ENCODE data around the gene SMIM33.
"Not testable (repeated sequence)": the region's sequence is repeated elsewhere in the genome, so short reads cannot be mapped to it uniquely, and the experiment has no call there.

The SMIM33 gene

DNA sequence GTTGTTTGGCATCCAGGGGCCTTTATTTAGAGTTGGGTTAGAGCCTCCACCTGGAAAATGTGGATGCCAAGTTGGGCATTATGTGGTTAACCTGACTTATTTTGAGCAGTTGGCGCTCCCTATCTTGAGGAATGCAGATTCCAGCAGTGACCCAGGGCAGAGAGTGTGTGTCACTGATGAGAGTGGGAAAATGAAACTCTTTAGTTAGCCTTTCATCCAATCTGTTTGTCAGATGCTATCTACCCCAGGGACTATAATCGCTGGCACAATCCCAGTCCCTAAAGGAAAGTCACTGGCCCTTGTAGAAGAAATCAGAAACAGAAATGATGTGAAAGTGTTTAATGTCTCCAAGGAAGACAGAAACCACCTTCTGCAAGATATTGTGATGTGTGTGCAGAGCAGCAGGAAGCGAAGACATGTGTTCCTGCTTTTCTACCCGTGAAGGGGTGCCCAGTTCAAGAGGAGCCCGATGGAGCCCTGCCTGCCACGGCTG is 21.9 kb downstream of the SMIM33 start:
- H3K27ac ChIP-seq (ENCODE audit: low read depth, low read length) = no peak overlapping the region
- H3K4me3 ChIP-seq (ENCODE audit: low read depth in 1 of 2, low read length in 2 of 2) = no peak overlapping the region
- H3K9ac ChIP-seq (ENCODE audit: low read length) = no peak overlapping the region
- H3K4me1 ChIP-seq (ENCODE audit: insufficient read depth, low read length) = no peaks in the 10 kb centered on the region
- H3K9me3 ChIP-seq (ENCODE audit: low read length) = no peaks in the 10 kb centered on the region
- no peaks in the 10 kb centered on the region for H3K36me3 ChIP-seq (ENCODE audit: insufficient read depth, low read length)
- no peaks in the 10 kb centered on the region for H3K27me3 ChIP-seq (ENCODE audit: control insufficient read depth in 1 of 2, insufficient read depth in 2 of 2, low read length in 2 of 2)

GRCh38 chr5:139494256-139494655 is 23.5 kb downstream of the SMIM33 start:
- H3K9ac ChIP-seq (ENCODE audit: low read length) = no peak overlapping the region
- no peaks in the 10 kb centered on the region for H3K4me1 ChIP-seq (ENCODE audit: insufficient read depth, low read length)
- H3K36me3 ChIP-seq (ENCODE audit: insufficient read depth, low read length) = no peaks in the 10 kb centered on the region
- no peaks in the 10 kb centered on the region for H3K9me3 ChIP-seq (ENCODE audit: low read length)
- H3K4me3 ChIP-seq (ENCODE audit: low read depth in 1 of 2, low read length in 2 of 2) = no peak overlapping the region
- no peak overlapping the region for H3K27ac ChIP-seq (ENCODE audit: low read depth, low read length)
- H3K27me3 ChIP-seq (ENCODE audit: control insufficient read depth in 1 of 2, insufficient read depth in 2 of 2, low read length in 2 of 2) = no peaks in the 10 kb centered on the region

DNA sequence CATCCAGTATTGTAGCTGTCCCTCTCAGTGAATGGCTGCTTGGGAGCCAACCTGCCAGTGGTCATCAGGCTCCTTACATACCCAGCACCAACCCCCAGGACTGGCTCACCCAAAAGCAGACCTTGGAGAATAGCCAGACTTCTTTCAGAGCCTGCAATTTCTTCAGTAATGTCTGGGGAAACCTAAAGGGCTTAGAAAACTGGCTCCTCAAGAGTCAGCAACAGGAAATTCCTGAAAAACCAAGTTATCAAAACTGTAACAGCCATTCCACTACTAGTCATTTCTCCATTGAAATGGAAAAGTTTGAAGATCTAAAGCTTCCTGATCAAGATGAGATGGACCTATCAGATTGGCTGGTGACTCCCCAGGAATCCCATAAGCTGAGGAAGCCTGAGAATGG is 24.0 kb downstream of the SMIM33 start:
- no peaks in the 10 kb centered on the region for H3K27me3 ChIP-seq (ENCODE audit: control insufficient read depth in 1 of 2, insufficient read depth in 2 of 2, low read length in 2 of 2)
- no peaks in the 10 kb centered on the region for H3K9me3 ChIP-seq (ENCODE audit: low read length)
- H3K4me1 ChIP-seq (ENCODE audit: insufficient read depth, low read length) = no peaks in the 10 kb centered on the region
- H3K36me3 ChIP-seq (ENCODE audit: insufficient read depth, low read length) = no peaks in the 10 kb centered on the region
- no peak overlapping the region for H3K27ac ChIP-seq (ENCODE audit: low read depth, low read length)
- H3K4me3 ChIP-seq (ENCODE audit: low read depth in 1 of 2, low read length in 2 of 2) = no peak overlapping the region
- H3K9ac ChIP-seq (ENCODE audit: low read length) = no peak overlapping the region

DNA sequence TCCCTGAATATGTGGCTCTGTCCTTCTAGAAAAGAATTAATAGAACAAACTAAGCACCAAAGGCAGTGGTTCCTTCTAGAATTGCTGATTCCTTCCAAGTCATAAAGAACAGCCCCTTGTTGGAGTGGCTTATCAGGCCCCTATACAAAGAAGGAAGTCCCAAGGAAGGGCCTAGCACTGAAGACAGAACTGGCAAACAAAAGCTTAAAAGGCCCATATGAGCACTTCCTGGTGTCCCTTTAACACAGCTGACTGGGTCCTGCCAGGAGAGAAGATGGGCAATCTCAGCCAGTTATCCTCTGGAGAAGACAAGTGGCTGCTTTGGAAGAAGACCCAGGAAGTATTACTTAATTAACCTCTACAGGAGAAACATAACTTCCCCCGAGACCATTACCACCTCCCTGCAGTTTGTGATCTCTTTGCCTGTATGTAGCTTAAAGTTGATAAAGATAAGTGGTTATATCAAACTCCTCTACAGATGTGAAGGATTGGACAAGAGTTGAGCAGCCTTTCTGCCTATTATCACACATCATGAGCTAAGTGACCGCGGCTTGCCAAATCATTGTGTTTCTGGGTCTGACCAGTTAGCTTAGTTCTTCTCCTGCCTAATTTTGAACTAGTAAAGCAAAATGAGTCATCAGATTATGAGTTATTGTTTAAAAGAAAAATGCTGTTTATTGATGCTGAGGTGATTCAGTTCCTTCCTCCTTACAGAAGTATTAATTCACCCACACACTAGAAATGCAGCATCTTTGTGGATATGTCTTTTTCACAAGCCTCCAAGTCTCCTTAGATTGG is 25.0 kb downstream of the SMIM33 start:
- no peaks in the 10 kb centered on the region for H3K36me3 ChIP-seq (ENCODE audit: insufficient read depth, low read length)
- no peaks in the 10 kb centered on the region for H3K27me3 ChIP-seq (ENCODE audit: control insufficient read depth in 1 of 2, insufficient read depth in 2 of 2, low read length in 2 of 2)
- H3K9ac ChIP-seq (ENCODE audit: low read length) = no peak overlapping the region
- no peaks in the 10 kb centered on the region for H3K4me1 ChIP-seq (ENCODE audit: insufficient read depth, low read length)
- no peak overlapping the region for H3K27ac ChIP-seq (ENCODE audit: low read depth, low read length)
- no peak overlapping the region for H3K4me3 ChIP-seq (ENCODE audit: low read depth in 1 of 2, low read length in 2 of 2)
- no peaks in the 10 kb centered on the region for H3K9me3 ChIP-seq (ENCODE audit: low read length)

DNA sequence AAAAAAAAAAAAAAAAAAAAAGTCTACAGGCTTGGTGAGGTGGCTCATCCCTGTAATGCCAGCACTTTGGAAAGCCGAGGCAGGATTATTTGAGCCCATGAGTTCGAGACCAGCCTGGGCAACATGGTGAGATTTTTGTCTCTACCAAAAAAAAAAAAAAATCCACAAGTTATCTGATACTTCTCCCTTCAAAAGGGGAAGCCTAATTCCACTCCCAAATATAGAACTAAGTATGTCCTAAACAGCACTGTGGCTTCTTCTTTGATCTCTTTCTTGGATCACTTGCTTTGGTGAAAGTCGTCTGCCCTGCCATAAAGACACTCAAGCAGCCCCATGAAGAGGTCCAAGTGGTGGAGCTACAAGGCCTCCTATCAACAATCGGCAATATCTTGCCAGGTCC is 30.6 kb downstream of the SMIM33 start:
- H3K9me3 ChIP-seq (ENCODE audit: low read length) = no peaks in the 10 kb centered on the region
- H3K9ac ChIP-seq (ENCODE audit: low read length) = no peak overlapping the region
- H3K27me3 ChIP-seq (ENCODE audit: control insufficient read depth in 1 of 2, insufficient read depth in 2 of 2, low read length in 2 of 2) = no peaks in the 10 kb centered on the region
- H3K36me3 ChIP-seq (ENCODE audit: insufficient read depth, low read length) = no peaks in the 10 kb centered on the region
- no peaks in the 10 kb centered on the region for H3K4me1 ChIP-seq (ENCODE audit: insufficient read depth, low read length)
- H3K4me3 ChIP-seq (ENCODE audit: low read depth in 1 of 2, low read length in 2 of 2) = no peak overlapping the region
- no peak overlapping the region for H3K27ac ChIP-seq (ENCODE audit: low read depth, low read length)

- not testable (repeated sequence) for H3K9me3 ChIP-seq (ENCODE audit: low read length); H3K4me3 ChIP-seq (ENCODE audit: low read depth in 1 of 2, low read length in 2 of 2); H3K36me3 ChIP-seq (ENCODE audit: insufficient read depth, low read length); H3K9ac ChIP-seq (ENCODE audit: low read length); H3K4me1 ChIP-seq (ENCODE audit: insufficient read depth, low read length); H3K27me3 ChIP-seq (ENCODE audit: control insufficient read depth in 1 of 2, insufficient read depth in 2 of 2, low read length in 2 of 2); H3K27ac ChIP-seq (ENCODE audit: low read depth, low read length)
These were observed 32.4 kb downstream of the SMIM33 start for GRCh38 chr5:139503036-139503817.

DNA sequence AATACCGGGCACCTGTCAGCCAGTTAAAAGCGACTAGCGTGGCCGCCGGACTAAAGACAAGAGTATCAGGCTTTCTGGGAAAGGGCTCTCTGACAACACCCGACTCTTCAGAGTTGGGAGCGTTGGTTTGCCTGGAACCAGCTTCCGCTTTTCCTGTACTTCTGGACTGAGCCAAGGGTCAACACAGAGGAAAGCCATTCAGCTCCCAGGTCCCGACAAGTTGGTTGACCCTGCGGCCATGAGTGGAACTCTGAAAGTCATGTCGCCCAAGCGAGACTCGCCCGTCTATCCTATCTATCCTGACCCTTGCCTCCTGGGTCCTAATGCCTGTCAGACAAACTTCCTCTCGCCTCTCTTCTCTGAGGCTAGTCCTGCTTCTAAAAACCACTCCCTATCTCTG is 33.1 kb downstream of the SMIM33 start:
- H3K4me3 ChIP-seq (ENCODE audit: low read depth in 1 of 2, low read length in 2 of 2); H3K9ac ChIP-seq (ENCODE audit: low read length); H3K36me3 ChIP-seq (ENCODE audit: insufficient read depth, low read length); H3K27ac ChIP-seq (ENCODE audit: low read depth, low read length); H3K9me3 ChIP-seq (ENCODE audit: low read length); H3K4me1 ChIP-seq (ENCODE audit: insufficient read depth, low read length); H3K27me3 ChIP-seq (ENCODE audit: control insufficient read depth in 1 of 2, insufficient read depth in 2 of 2, low read length in 2 of 2): not testable (repeated sequence)

GRCh38 chr5:139504722-139505121 is 33.9 kb downstream of the SMIM33 start:
- not testable (repeated sequence) for H3K36me3 ChIP-seq (ENCODE audit: insufficient read depth, low read length); H3K9me3 ChIP-seq (ENCODE audit: low read length); H3K4me1 ChIP-seq (ENCODE audit: insufficient read depth, low read length); H3K27ac ChIP-seq (ENCODE audit: low read depth, low read length); H3K27me3 ChIP-seq (ENCODE audit: control insufficient read depth in 1 of 2, insufficient read depth in 2 of 2, low read length in 2 of 2); H3K9ac ChIP-seq (ENCODE audit: low read length); H3K4me3 ChIP-seq (ENCODE audit: low read depth in 1 of 2, low read length in 2 of 2)

DNA sequence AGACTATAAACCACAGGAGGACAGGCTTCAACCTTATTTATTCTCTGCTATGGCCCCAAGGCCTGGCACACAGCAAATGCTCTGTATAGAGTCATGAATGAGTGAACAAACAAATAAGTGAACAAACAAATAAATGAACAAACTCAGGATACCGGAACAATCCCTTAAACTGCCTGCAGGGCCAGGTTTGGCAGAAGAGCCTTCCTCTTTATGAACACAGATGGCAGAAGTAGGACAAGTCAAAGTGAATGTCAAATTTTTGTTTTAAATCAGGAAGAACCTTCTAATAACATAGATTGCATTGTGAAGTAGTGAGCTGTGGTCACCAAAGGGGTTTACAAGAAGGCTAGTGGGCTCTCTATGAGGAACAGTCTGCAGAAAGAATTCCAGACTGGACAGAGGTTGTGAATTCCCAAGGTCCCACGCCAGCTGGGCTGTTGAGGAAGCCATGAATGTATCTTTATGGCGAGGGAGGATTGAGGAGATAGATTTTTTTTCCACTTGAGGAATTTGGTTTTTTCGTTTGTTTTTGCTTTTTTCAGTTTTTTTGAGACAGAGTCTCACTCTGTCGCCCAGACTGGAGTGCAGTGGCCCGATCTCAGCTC is 42.1 kb downstream of the SMIM33 start:
- Histone ChIP-seq H3K9me3 (ENCODE audit: low read length) (no peaks in the 10 kb centered on the region), H3K4me1 (ENCODE audit: insufficient read depth, low read length) (no peaks in the 10 kb centered on the region), H3K4me3 (ENCODE audit: low read depth in 1 of 2, low read length in 2 of 2) (no peak overlapping the region), H3K9ac (ENCODE audit: low read length) (no peak overlapping the region), H3K36me3 (ENCODE audit: insufficient read depth, low read length) (no peaks in the 10 kb centered on the region), H3K27me3 (ENCODE audit: control insufficient read depth in 1 of 2, insufficient read depth in 2 of 2, low read length in 2 of 2) (no peaks in the 10 kb centered on the region), H3K27ac (ENCODE audit: low read depth, low read length) (no peak overlapping the region)

- not testable (repeated sequence) for H3K27ac ChIP-seq (ENCODE audit: low read depth, low read length); H3K27me3 ChIP-seq (ENCODE audit: control insufficient read depth in 1 of 2, insufficient read depth in 2 of 2, low read length in 2 of 2); H3K4me1 ChIP-seq (ENCODE audit: insufficient read depth, low read length)
These were observed 42.6 kb downstream of the SMIM33 start for GRCh38 chr5:139513434-139513833.

GRCh38 chr5:139513852-139514485 is 43.2 kb downstream of the SMIM33 start:
- Histone ChIP-seq H3K9me3 (ENCODE audit: low read length) (no peaks in the 10 kb centered on the region), H3K36me3 (ENCODE audit: insufficient read depth, low read length) (no peaks in the 10 kb centered on the region), H3K27me3 (ENCODE audit: control insufficient read depth in 1 of 2, insufficient read depth in 2 of 2, low read length in 2 of 2) (no peaks in the 10 kb centered on the region), H3K27ac (ENCODE audit: low read depth, low read length) (no peak overlapping the region), H3K4me3 (ENCODE audit: low read depth in 1 of 2, low read length in 2 of 2) (no peak overlapping the region), H3K4me1 (ENCODE audit: insufficient read depth, low read length) (no peaks in the 10 kb centered on the region), H3K9ac (ENCODE audit: low read length) (no peak overlapping the region)

More at GRCh38 chr5:139513434-139513833, 42.6 kb downstream of the SMIM33 start:
- not testable (repeated sequence) for H3K36me3 ChIP-seq (ENCODE audit: insufficient read depth, low read length); H3K9ac ChIP-seq (ENCODE audit: low read length); H3K4me3 ChIP-seq (ENCODE audit: low read depth in 1 of 2, low read length in 2 of 2); H3K9me3 ChIP-seq (ENCODE audit: low read length)

All from muscle layer of colon (tissue), 2 donors.